ENCODE data around the gene RBM38. TPM values are rescaled to one million over a fixed set of nuclear protein-coding genes. Genes with fewer than 3 reads are reported as not detected.

Gene RBM38
- total and polyA plus RNA-seq, 2 of the 4 experiments (the other 2 are of a cell fraction) = 5.2 to 11.9 TPM

GRCh38 chr20:57388953-57389694 is 2.1 kb upstream of the RBM38 start:
- H4K20me1 ChIP-seq (ENCODE audit: insufficient read depth, low read length) = no peaks in the 10 kb centered on the region; the same call in 1 of the 2 replicates
- H3K79me1 ChIP-seq (ENCODE audit: low read depth in 1 of 2, low read length in 2 of 2) = peaks cover 0 to 18% of the 10 kb centered on the region in 2 experiments; a peak in 2 of 4 replicates
- peak overlapping the region; percentile 59; the same call in 1 of the 2 replicates for H3K14ac ChIP-seq (replicated peaks; ENCODE audit: low read depth, low read length)
- H2BK5ac ChIP-seq (ENCODE audit: low read depth, low read length, poor library complexity, severe bottlenecking) = no peak overlapping the region
- H3K9me3 ChIP-seq (ENCODE audit: control insufficient read depth, insufficient read depth, low read length) = no peaks in the 10 kb centered on the region
- WGBS, 2 experiments (ENCODE audit: extremely low coverage in 2 of 2, insufficient read length in 1 of 2) = 16% methylated on average over 28 of the region's 57 CpGs; no CpG with 5 or more reads in 1 of the 2 experiments
- H2AK5ac ChIP-seq (ENCODE audit: low read depth, low read length) = no peak overlapping the region; the same call in 1 of the 2 replicates
- H3K18ac ChIP-seq (ENCODE audit: low read depth, low read length) = no peak overlapping the region; the same call in 1 of the 2 replicates
- peak overlapping the region; percentile 6; the same call in 1 of the 2 replicates for H3K56ac ChIP-seq (ENCODE audit: extremely low read depth, insufficient read depth, low read length)
- in situ Hi-C loops (cut with MboI; ENCODE audit: low sequenced_read_pairs) = loop anchor here (5.0 to 25.0 kb wide), 4 partner anchors 108 to 1648 kb away; partner anchors contain the start of genes ATP5F1E and PRELID3B
- no peak overlapping the region for H3K27ac ChIP-seq (ENCODE audit: insufficient read depth, low read length)
- H3K23ac ChIP-seq (ENCODE audit: low read depth, low read length) = no peak overlapping the region
- BruUV-seq (replicated peaks) = no TSS peak
- peaks cover 6% of the 10 kb centered on the region for H3K4me1 ChIP-seq (ENCODE audit: control insufficient read depth, insufficient read depth, low read length)
- H2BK120ac ChIP-seq (ENCODE audit: low read depth, low read length) = peak overlapping the region; percentile 15; the same call in 1 of the 2 replicates
- peak overlapping the region; percentile 39; the same call in 1 of the 2 replicates for H3K4me2 ChIP-seq (ENCODE audit: low read depth, low read length)
- ATAC-seq (ENCODE audit: low read depth) (peak; percentile 64), DNase-seq (peak; percentile 15)
- ChIA-PET CTCF (no interaction called here), POLR2A (ENCODE audit: unreplicated experiment) (no interaction called here)
- H3K9ac ChIP-seq (ENCODE audit: low read depth, low read length) = no peak overlapping the region
- H3K9me1 ChIP-seq (ENCODE audit: insufficient read depth, low read length) = 0 out of 2 replicates have a peak, but pooled peaks cover 3% of the 10 kb centered on the region
- no peaks in the 10 kb centered on the region for H3K27me3 ChIP-seq (ENCODE audit: control insufficient read depth, insufficient read depth, low read length)
- H4K5ac ChIP-seq (ENCODE audit: low read depth, low read length) = peak overlapping the region; percentile 45; the same call in 1 of the 2 replicates
- no peak overlapping the region; the same call in 2 of the 3 replicates for H2BK15ac ChIP-seq (ENCODE audit: low read depth, low read length)
- peak overlapping the region; percentile 56 for H3K4ac ChIP-seq (ENCODE audit: low read depth, low read length)
- peak overlapping the region; percentile 95 for H2AFZ ChIP-seq (replicated peaks; ENCODE audit: low read length, poor library complexity)
- peaks cover 11% of the 10 kb centered on the region; the same call in 1 of the 2 replicates for H3K36me3 ChIP-seq (ENCODE audit: control insufficient read depth, insufficient read depth, low read length)
- dilution Hi-C loops (cut with HindIII; ENCODE audit: low sequenced_read_pairs, unreplicated experiment) = no loop called here
- H4K91ac ChIP-seq (ENCODE audit: insufficient read depth, low read depth, low read length) = peak overlapping the region; percentile 32; the same call in 1 of the 2 replicates
- peak overlapping the region; percentile 77 to 91 for H4K8ac ChIP-seq (ENCODE audit: low read depth in 2 of 2, low read length in 2 of 2)
- intact Hi-C loops (cut with micrococcal nuclease) = loop anchor here (5.0 to 10.0 kb wide), 2 partner anchors 826 to 1508 kb away; no protein-coding TSS in a partner anchor
- H3K4me3 ChIP-seq (ENCODE audit: insufficient read depth, low read depth, low read length) = peak overlapping the region; percentile 10; the same call in 1 of the 2 replicates
- H2BK20ac ChIP-seq (ENCODE audit: low read depth, low read length) = no peak overlapping the region
- H2AK9ac ChIP-seq (replicated peaks; ENCODE audit: low read depth, low read length, poor library complexity) = peak overlapping the region; percentile 87
- no peak for TF ChIP-seq RFX5 (IDR thresholded peaks at IDR 0.05; ENCODE audit: low read depth, low read length)
- no peak for TF ChIP-seq CHD1 (IDR thresholded peaks at IDR 0.05; ENCODE audit: low read depth, low read length)
- no peak for TF ChIP-seq MAZ (IDR thresholded peaks at IDR 0.05; ENCODE audit: borderline replicate concordance, low read depth, low read length)
- TF ChIP-seq MAFK (IDR thresholded peaks at IDR 0.05; ENCODE audit: low read depth, low read length) = no peak
- TF ChIP-seq RAD21 (IDR thresholded peaks at IDR 0.05; ENCODE audit: low read length) = no peak
- TF ChIP-seq SMC3 (IDR thresholded peaks at IDR 0.05; ENCODE audit: low read depth, low read length) = no peak
- no peak for TF ChIP-seq BHLHE40 (IDR thresholded peaks at IDR 0.05; ENCODE audit: low read depth, low read length)
- no peak for TF ChIP-seq NFE2L2 (IDR thresholded peaks at IDR 0.05; ENCODE audit: low read depth, low read length)
- TF ChIP-seq USF2 (IDR thresholded peaks at IDR 0.05; ENCODE audit: low read depth, low read length) = no peak
- TF ChIP-seq, protein P1, sequence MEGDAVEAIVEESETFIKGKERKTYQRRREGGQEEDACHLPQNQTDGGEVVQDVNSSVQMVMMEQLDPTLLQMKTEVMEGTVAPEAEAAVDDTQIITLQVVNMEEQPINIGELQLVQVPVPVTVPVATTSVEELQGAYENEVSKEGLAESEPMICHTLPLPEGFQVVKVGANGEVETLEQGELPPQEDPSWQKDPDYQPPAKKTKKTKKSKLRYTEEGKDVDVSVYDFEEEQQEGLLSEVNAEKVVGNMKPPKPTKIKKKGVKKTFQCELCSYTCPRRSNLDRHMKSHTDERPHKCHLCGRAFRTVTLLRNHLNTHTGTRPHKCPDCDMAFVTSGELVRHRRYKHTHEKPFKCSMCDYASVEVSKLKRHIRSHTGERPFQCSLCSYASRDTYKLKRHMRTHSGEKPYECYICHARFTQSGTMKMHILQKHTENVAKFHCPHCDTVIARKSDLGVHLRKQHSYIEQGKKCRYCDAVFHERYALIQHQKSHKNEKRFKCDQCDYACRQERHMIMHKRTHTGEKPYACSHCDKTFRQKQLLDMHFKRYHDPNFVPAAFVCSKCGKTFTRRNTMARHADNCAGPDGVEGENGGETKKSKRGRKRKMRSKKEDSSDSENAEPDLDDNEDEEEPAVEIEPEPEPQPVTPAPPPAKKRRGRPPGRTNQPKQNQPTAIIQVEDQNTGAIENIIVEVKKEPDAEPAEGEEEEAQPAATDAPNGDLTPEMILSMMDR (conservative IDR thresholded peaks at IDR 0.05; ENCODE audit: low read depth, low read length) = no peak
- no peak for TF ChIP-seq FOS (IDR thresholded peaks at IDR 0.05; ENCODE audit: low read depth, low read length)
- no peak for TF ChIP-seq RCOR1 (IDR thresholded peaks at IDR 0.05; ENCODE audit: insufficient replicate concordance, low read length)
- TF ChIP-seq CEBPB (IDR thresholded peaks at IDR 0.05; ENCODE audit: low read depth, low read length) = no peak

Measured in IMR-90 (cell line).